Liver (tissue), 9 donors: Measurements from ENCODE around the gene AKR1D1. TPM values are rescaled to one million over a fixed set of nuclear protein-coding genes. Genes with fewer than 3 reads are reported as not detected.

Experiments
- DNase-seq: peaks from one replicate; pipeline ENCODE4 v3.0.0-alpha.2; 2017; ENCODE audit warnings: low spot score
- H3K27ac ChIP-seq, 2 donors: one replicate each; pipeline ENCODE4 v1.7.0; 2013; ENCODE audit warnings: inconsistent platforms in 2 of 2, low read length in 2 of 2, control low read depth in 1 of 2, low read depth in 1 of 2, mild to moderate bottlenecking in 1 of 2
- H3K27me3 ChIP-seq, 4 donors: one replicate each; pipeline versions ENCODE4 v1.6.1 to v1.7.0; 2013; ENCODE audit warnings: low read length in 3 of 4, inconsistent platforms in 1 of 4, mild to moderate bottlenecking in 1 of 4, moderate library complexity in 1 of 4; ENCODE audit not compliant: control insufficient read depth in 4 of 4, insufficient read depth in 4 of 4
- H3K36me3 ChIP-seq, 4 donors: one replicate each; pipeline versions ENCODE4 v1.6.1 to v1.7.0; 2013; ENCODE audit warnings: low read length in 3 of 4, mild to moderate bottlenecking in 3 of 4, low read depth in 1 of 4, moderate library complexity in 1 of 4; ENCODE audit not compliant: control insufficient read depth in 4 of 4, insufficient read depth in 3 of 4
- H3K4me1 ChIP-seq, 4 donors: one replicate each; pipeline versions ENCODE4 v1.6.1 to v1.7.0; 2013; ENCODE audit warnings: low read length in 3 of 4, mild to moderate bottlenecking in 3 of 4, moderate library complexity in 1 of 4; ENCODE audit not compliant: control insufficient read depth in 4 of 4, insufficient read depth in 4 of 4
- H3K4me3 ChIP-seq, 3 donors: one replicate each; pipeline versions ENCODE4 v1.6.1 to v1.7.0; 2013; ENCODE audit warnings: low read length in 3 of 3, control low read depth in 1 of 3, low read depth in 1 of 3, mild to moderate bottlenecking in 1 of 3
- H3K9ac ChIP-seq, 2 donors: one replicate each; pipeline ENCODE4 v1.7.0; 2013; ENCODE audit warnings: low read length in 2 of 2, mild to moderate bottlenecking in 2 of 2, moderate library complexity in 2 of 2, control low read depth in 1 of 2, low read depth in 1 of 2
- H3K9me3 ChIP-seq, 4 donors: one replicate each; pipeline versions ENCODE4 v1.6.1 to v1.7.0; 2013; ENCODE audit warnings: low read length in 3 of 4; ENCODE audit not compliant: control insufficient read depth in 4 of 4
- ATF3 ChIP-seq: IDR thresholded peaks from 2 replicates; pipeline ENCODE4 v1.6.1; 2016; ENCODE audit warnings: antibody characterized with exemption
- EGR1 ChIP-seq, 2 donors: IDR thresholded peaks; 2 replicates each; pipeline ENCODE4 v1.6.1; 2016 to 2018; ENCODE audit warnings: antibody characterized with exemption in 2 of 2, low read depth in 2 of 2
- FOXA1 ChIP-seq: IDR thresholded peaks from 2 replicates; pipeline ENCODE4 v1.6.1; 2016; ENCODE audit warnings: antibody characterized with exemption
- FOXA2 ChIP-seq: IDR thresholded peaks from 2 replicates; pipeline ENCODE4 v1.6.1; 2016; ENCODE audit warnings: antibody characterized with exemption
- GABPA ChIP-seq, 2 donors: IDR thresholded peaks in 1 of 2; conservative IDR thresholded peaks in 1 of 2; 2 replicates each; pipeline ENCODE4 v1.6.1; 2016; ENCODE audit warnings: antibody characterized with exemption in 2 of 2, mild to moderate bottlenecking in 1 of 2, moderate library complexity in 1 of 2
- HNF4A ChIP-seq, 2 donors: conservative IDR thresholded peaks; 2 replicates each; pipeline ENCODE4 v1.6.1; 2016; ENCODE audit warnings: antibody characterized with exemption in 2 of 2, mild to moderate bottlenecking in 2 of 2
- MAX ChIP-seq: IDR thresholded peaks from 2 replicates; pipeline ENCODE4 v1.6.1; 2016; ENCODE audit warnings: antibody characterized with exemption
- NR2F2 ChIP-seq: IDR thresholded peaks from 2 replicates; pipeline ENCODE4 v1.6.1; 2016; ENCODE audit warnings: antibody characterized with exemption
- RAD21 ChIP-seq, 2 donors: IDR thresholded peaks; 2 replicates each; pipeline ENCODE4 v1.6.1; 2016; ENCODE audit warnings: antibody characterized with exemption in 2 of 2, mild to moderate bottlenecking in 2 of 2
- RXRA ChIP-seq, 2 donors: IDR thresholded peaks; 2 replicates each; pipeline ENCODE4 v1.6.1; 2017 to 2018; ENCODE audit warnings: antibody characterized with exemption in 2 of 2, mild to moderate bottlenecking in 1 of 2
- SP1 ChIP-seq: IDR thresholded peaks from 2 replicates; pipeline ENCODE4 v1.6.1; 2018; ENCODE audit warnings: antibody characterized with exemption, mild to moderate bottlenecking
- TAF1 ChIP-seq: conservative IDR thresholded peaks from 2 replicates; pipeline ENCODE4 v1.6.1; 2016; ENCODE audit warnings: antibody characterized with exemption, mild to moderate bottlenecking
- YY1 ChIP-seq: IDR thresholded peaks from 2 replicates; pipeline ENCODE4 v1.6.1; 2016; ENCODE audit warnings: antibody characterized with exemption, mild to moderate bottlenecking
- ZBTB33 ChIP-seq: IDR thresholded peaks from 2 replicates; pipeline ENCODE4 v1.6.1; 2016; ENCODE audit warnings: antibody characterized with exemption
- WGBS: extraction: QIAGEN DNeasy Blood & Tissue Kit; methylation state at CpG from one replicate; pipeline ENCODE4 v1.1.7; 2013; 5-methylcytosine and 5-hydroxymethylcytosine counted together
- polyA plus RNA-seq, 2 donors: library from polyadenylated mRNA; stranded (reverse) in 1 of 2; unstranded in 1 of 2; fragments of 200-250 nt in 1 of 2; fragments of >200 nt in 1 of 2; fragmentation: Nextera tagmentation in 1 of 2; extraction: Ambion mirVana in 1 of 2; gene quantifications; one replicate each; pipeline versions ENCODE4 v1.2.1 to v1.2.3, GENCODE V29; 2013 to 2015
- total RNA-seq, 2 donors: library from RNA; depleted of rRNA; stranded (reverse); fragments of >200 nt; gene quantifications; one replicate each; pipeline ENCODE4 v1.2.3, GENCODE V29; 2014
- TF ChIP-seq, protein P1 (sequence below): IDR thresholded peaks from 2 replicates; pipeline ENCODE4 v1.6.1; 2016; ENCODE audit warnings: antibody characterized with exemption, mild to moderate bottlenecking
- TF ChIP-seq, protein P2 (sequence below): fragments of 150-350 bp; IDR thresholded peaks from 2 replicates; pipeline ENCODE4 v1.5.1; 2017; ENCODE audit warnings: improper control_type of control experiment, low read depth, low read length; ENCODE audit not compliant: missing input control
- donor health status: healthy.
- donor health status: healthy.
- donor health status: healthy.
- donor health status: healthy.
- donor health status: healthy.

AKR1D1 gene
- total and polyA plus RNA-seq, 4 donors: 18.6 to 93.9 (median 31.9) TPM

DNA sequence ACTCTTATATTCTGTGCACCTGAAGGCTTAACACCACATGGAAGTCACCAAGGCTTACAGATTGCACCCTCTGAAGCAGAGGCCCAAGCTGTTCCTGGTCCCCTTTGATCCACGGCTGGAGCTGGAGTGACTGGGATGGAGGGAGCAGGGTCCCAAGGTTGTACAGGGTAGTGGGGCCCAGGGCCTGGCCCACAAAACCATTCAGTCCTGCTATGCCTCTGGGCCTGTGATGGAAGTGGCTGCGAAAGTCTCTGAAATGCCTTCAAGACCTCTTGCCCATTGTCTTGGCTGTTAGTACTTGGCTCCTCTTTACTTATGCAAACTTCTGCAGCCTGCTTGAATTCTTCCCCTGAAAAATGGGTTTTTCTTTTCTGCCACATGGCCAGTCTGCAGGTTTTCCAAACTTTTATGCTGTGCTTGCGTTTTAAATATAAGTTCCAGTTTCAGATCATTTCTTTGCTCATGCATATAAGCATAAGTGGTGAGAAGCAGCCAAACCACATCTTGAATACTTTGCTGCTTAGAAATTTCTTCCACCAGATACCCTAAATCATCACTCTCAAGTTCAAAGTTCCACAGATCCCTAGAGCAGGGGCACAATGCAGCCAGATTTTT lies 53.4 kb downstream of the AKR1D1 start:
- Histone ChIP-seq H3K4me3 (no peak overlapping the region), H3K9me3 (no peaks in the 10 kb centered on the region), H3K9ac (no peak overlapping the region), H3K27me3 (no peaks in the 10 kb centered on the region), H3K4me1 (peaks cover 0 to 8% (median 0%) of the 10 kb centered on the region in 4 donors), H3K27ac (no peak overlapping the region), H3K36me3 (no peaks in the 10 kb centered on the region)
- TF ChIP-seq RXRA (IDR thresholded peaks at IDR 0.05) (no peak), GABPA (IDR thresholded peaks at IDR 0.05 in 1 of 2, conservative IDR thresholded peaks at IDR 0.05 in 1 of 2) (no peak), HNF4A (conservative IDR thresholded peaks at IDR 0.05) (no peak), EGR1 (IDR thresholded peaks at IDR 0.05; ENCODE audit: low read depth in 2 of 2) (no peak), YY1 (no peak), FOXA1 (no peak), ZBTB33 (no peak), TAF1 (no peak), NR2F2 (no peak), FOXA2 (no peak)
- TF ChIP-seq, protein P1, sequence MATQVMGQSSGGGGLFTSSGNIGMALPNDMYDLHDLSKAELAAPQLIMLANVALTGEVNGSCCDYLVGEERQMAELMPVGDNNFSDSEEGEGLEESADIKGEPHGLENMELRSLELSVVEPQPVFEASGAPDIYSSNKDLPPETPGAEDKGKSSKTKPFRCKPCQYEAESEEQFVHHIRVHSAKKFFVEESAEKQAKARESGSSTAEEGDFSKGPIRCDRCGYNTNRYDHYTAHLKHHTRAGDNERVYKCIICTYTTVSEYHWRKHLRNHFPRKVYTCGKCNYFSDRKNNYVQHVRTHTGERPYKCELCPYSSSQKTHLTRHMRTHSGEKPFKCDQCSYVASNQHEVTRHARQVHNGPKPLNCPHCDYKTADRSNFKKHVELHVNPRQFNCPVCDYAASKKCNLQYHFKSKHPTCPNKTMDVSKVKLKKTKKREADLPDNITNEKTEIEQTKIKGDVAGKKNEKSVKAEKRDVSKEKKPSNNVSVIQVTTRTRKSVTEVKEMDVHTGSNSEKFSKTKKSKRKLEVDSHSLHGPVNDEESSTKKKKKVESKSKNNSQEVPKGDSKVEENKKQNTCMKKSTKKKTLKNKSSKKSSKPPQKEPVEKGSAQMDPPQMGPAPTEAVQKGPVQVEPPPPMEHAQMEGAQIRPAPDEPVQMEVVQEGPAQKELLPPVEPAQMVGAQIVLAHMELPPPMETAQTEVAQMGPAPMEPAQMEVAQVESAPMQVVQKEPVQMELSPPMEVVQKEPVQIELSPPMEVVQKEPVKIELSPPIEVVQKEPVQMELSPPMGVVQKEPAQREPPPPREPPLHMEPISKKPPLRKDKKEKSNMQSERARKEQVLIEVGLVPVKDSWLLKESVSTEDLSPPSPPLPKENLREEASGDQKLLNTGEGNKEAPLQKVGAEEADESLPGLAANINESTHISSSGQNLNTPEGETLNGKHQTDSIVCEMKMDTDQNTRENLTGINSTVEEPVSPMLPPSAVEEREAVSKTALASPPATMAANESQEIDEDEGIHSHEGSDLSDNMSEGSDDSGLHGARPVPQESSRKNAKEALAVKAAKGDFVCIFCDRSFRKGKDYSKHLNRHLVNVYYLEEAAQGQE: no peak
- 98% methylated on average over 3 of the region's 3 CpGs for WGBS
- DNase-seq: no peak

- DNase-seq: no peak
- Histone ChIP-seq H3K9me3 (no peaks in the 10 kb centered on the region), H3K4me1 (no peaks in the 10 kb centered on the region), H3K36me3 (no peaks in the 10 kb centered on the region), H3K27me3 (no peaks in the 10 kb centered on the region), H3K9ac (no peak overlapping the region), H3K4me3 (no peak overlapping the region), H3K27ac (no peak overlapping the region)
- 81% methylated on average over 2 of the region's 2 CpGs for WGBS
- TF ChIP-seq FOXA1: no peak
- no peak for TF ChIP-seq RXRA (IDR thresholded peaks at IDR 0.05)
- no peak for TF ChIP-seq TAF1
- TF ChIP-seq MAX: no peak
- TF ChIP-seq GABPA (IDR thresholded peaks at IDR 0.05 in 1 of 2, conservative IDR thresholded peaks at IDR 0.05 in 1 of 2): no peak
- TF ChIP-seq, protein P2, sequence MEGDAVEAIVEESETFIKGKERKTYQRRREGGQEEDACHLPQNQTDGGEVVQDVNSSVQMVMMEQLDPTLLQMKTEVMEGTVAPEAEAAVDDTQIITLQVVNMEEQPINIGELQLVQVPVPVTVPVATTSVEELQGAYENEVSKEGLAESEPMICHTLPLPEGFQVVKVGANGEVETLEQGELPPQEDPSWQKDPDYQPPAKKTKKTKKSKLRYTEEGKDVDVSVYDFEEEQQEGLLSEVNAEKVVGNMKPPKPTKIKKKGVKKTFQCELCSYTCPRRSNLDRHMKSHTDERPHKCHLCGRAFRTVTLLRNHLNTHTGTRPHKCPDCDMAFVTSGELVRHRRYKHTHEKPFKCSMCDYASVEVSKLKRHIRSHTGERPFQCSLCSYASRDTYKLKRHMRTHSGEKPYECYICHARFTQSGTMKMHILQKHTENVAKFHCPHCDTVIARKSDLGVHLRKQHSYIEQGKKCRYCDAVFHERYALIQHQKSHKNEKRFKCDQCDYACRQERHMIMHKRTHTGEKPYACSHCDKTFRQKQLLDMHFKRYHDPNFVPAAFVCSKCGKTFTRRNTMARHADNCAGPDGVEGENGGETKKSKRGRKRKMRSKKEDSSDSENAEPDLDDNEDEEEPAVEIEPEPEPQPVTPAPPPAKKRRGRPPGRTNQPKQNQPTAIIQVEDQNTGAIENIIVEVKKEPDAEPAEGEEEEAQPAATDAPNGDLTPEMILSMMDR: no peak
- no peak for TF ChIP-seq ZBTB33
- TF ChIP-seq, protein P1: no peak
- no peak for TF ChIP-seq EGR1 (IDR thresholded peaks at IDR 0.05; ENCODE audit: low read depth in 2 of 2)
- no peak for TF ChIP-seq ATF3
- TF ChIP-seq FOXA2: no peak
- TF ChIP-seq RAD21 (IDR thresholded peaks at IDR 0.05): no peak
- TF ChIP-seq HNF4A (conservative IDR thresholded peaks at IDR 0.05): no peak
- TF ChIP-seq SP1: no peak
Measured at GRCh38 chr7:138137423-138138171, 61.3 kb downstream of the AKR1D1 start.
